GM23248 (cell line): ENCODE results near the gene AHSG.

Experiments used
- EZH2 ChIP-seq: fragments of 200-600 bp; sonication (generic); IDR thresholded peaks from 2 replicates; pipeline ENCODE4 v1.6.1; 2018; ENCODE audit warnings: antibody characterized with exemption, mild to moderate bottlenecking; ENCODE audit not compliant: insufficient read depth, poor library complexity, severe bottlenecking
- EZH2phosphoT487 ChIP-seq: fragments of 200-600 bp; sonication (generic); IDR thresholded peaks from 2 replicates; pipeline ENCODE4 v1.6.1; 2018; ENCODE audit warnings: antibody characterized with exemption, moderate library complexity, mild to moderate bottlenecking, low read depth; ENCODE audit not compliant: insufficient read depth

GRCh38 chr3:186624598-186624997, 11.7 kb downstream of the AHSG start:
- TF ChIP-seq EZH2 (no peak), EZH2phosphoT487 (no peak)
